ENCODE measurements around the gene ESD.

ESD gene

GRCh38 chr13:46753917-46754316 is 43.0 kb downstream of the ESD start:
- TF ChIP-seq EZH2phosphoT487 (IDR thresholded peaks at IDR 0.05; ENCODE audit: borderline replicate concordance, low read length) (no peak), CTCF (IDR thresholded peaks at IDR 0.05; ENCODE audit: low read depth, low read length, poor library complexity, severe bottlenecking) (no peak)
- Histone ChIP-seq H3K36me3 (ENCODE audit: control insufficient read depth, low read length) (peaks cover 23% of the 10 kb centered on the region), H3K4me3 (ENCODE audit: low read length) (no peak overlapping the region), H3K27me3 (ENCODE audit: control insufficient read depth, low read length) (no peaks in the 10 kb centered on the region), H3K9me3 (ENCODE audit: control insufficient read depth, insufficient read depth, low read length) (no peaks in the 10 kb centered on the region), H3K4me2 (ENCODE audit: low read length) (no peak overlapping the region), H3K9me2 (replicated peaks; ENCODE audit: control insufficient read depth, low read length) (no peaks in the 10 kb centered on the region), H3F3A (ENCODE audit: control insufficient read depth, insufficient read depth) (peaks cover 10% of the 10 kb centered on the region; the same call in 1 of the 2 replicates), H3K27ac (ENCODE audit: low read depth, low read length) (no peak overlapping the region), H3K79me2 (ENCODE audit: control insufficient read depth, low read length) (no peaks in the 10 kb centered on the region), H3K4me1 (ENCODE audit: control insufficient read depth, low read length) (peaks cover 25% of the 10 kb centered on the region), H4K20me1 (ENCODE audit: control insufficient read depth, insufficient read depth, low read depth, low read length) (no peaks in the 10 kb centered on the region)

GRCh38 chr13:46753137-46753536 is 43.8 kb downstream of the ESD start:
- no peaks in the 10 kb centered on the region for H3K27me3 ChIP-seq (ENCODE audit: control insufficient read depth, low read length)
- H3K9me3 ChIP-seq (ENCODE audit: control insufficient read depth, insufficient read depth, low read length) = no peaks in the 10 kb centered on the region
- no peak overlapping the region for H3K4me2 ChIP-seq (ENCODE audit: low read length)
- no peak overlapping the region for H3K4me3 ChIP-seq (ENCODE audit: low read length)
- H3K9me2 ChIP-seq (replicated peaks; ENCODE audit: control insufficient read depth, low read length) = no peaks in the 10 kb centered on the region
- H3K36me3 ChIP-seq (ENCODE audit: control insufficient read depth, low read length) = peaks cover 23% of the 10 kb centered on the region
- no peak for TF ChIP-seq CTCF (IDR thresholded peaks at IDR 0.05; ENCODE audit: low read depth, low read length, poor library complexity, severe bottlenecking)
- no peak for TF ChIP-seq EZH2phosphoT487 (IDR thresholded peaks at IDR 0.05; ENCODE audit: borderline replicate concordance, low read length)
- no peaks in the 10 kb centered on the region for H3K79me2 ChIP-seq (ENCODE audit: control insufficient read depth, low read length)
- H3K27ac ChIP-seq (ENCODE audit: low read depth, low read length) = no peak overlapping the region
- peaks cover 10% of the 10 kb centered on the region; the same call in 1 of the 2 replicates for H3F3A ChIP-seq (ENCODE audit: control insufficient read depth, insufficient read depth)
- H3K4me1 ChIP-seq (ENCODE audit: control insufficient read depth, low read length) = peaks cover 25% of the 10 kb centered on the region
- no peaks in the 10 kb centered on the region for H4K20me1 ChIP-seq (ENCODE audit: control insufficient read depth, insufficient read depth, low read depth, low read length)

DNA sequence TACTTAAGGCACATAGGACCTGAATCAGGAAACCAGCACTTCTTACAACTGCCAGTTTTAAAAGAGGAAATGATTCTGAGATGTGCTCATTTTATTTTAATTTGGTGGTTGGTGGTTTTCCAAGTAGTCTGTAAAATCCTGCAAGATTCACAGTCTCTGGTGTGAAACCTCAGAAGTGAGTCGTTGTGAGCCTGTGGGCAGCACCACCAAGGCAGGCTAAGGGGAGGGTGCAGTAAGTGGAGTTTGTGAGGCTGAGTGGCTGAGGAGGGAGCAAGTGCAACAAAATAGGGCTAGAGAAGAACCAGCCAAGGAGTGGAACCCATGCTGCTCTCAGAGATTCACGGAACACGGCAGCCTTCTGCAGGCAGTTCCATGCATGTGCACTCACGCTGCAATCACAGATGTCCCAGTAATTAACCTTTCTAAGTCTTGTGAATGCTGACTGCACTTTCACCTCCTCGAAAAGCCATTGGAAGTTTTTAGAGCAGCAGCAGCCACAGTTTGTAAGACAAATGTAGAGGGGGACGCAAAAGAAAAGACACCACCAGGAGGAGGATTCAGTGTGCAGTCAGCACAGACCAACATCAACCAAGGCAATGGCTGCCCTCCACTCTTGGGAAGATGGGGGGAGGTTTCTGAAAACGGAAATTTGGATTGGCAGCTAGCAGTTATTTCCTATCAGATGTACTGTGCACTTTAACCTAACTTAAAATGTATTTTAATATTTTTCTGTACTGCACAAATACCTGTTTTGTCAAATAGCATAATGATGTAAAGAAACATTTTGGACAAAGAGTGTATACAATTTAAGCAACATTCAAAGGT is 44.9 kb downstream of the ESD start:
- H3K27ac ChIP-seq (ENCODE audit: low read depth, low read length) = no peak overlapping the region
- no peaks in the 10 kb centered on the region for H4K20me1 ChIP-seq (ENCODE audit: control insufficient read depth, insufficient read depth, low read depth, low read length)
- no peaks in the 10 kb centered on the region for H3K27me3 ChIP-seq (ENCODE audit: control insufficient read depth, low read length)
- TF ChIP-seq CTCF (IDR thresholded peaks at IDR 0.05; ENCODE audit: low read depth, low read length, poor library complexity, severe bottlenecking) (no peak), EZH2phosphoT487 (IDR thresholded peaks at IDR 0.05; ENCODE audit: borderline replicate concordance, low read length) (no peak)
- H3K9me3 ChIP-seq (ENCODE audit: control insufficient read depth, insufficient read depth, low read length) = no peaks in the 10 kb centered on the region
- peaks cover 7% of the 10 kb centered on the region; the same call in 1 of the 2 replicates for H3F3A ChIP-seq (ENCODE audit: control insufficient read depth, insufficient read depth)
- H3K9me2 ChIP-seq (replicated peaks; ENCODE audit: control insufficient read depth, low read length) = no peaks in the 10 kb centered on the region
- no peak overlapping the region for H3K4me3 ChIP-seq (ENCODE audit: low read length)
- peaks cover 23% of the 10 kb centered on the region for H3K36me3 ChIP-seq (ENCODE audit: control insufficient read depth, low read length)
- peak overlapping the region; percentile 48 for H3K4me2 ChIP-seq (ENCODE audit: low read length)
- H3K4me1 ChIP-seq (ENCODE audit: control insufficient read depth, low read length) = peaks cover 18% of the 10 kb centered on the region
- H3K79me2 ChIP-seq (ENCODE audit: control insufficient read depth, low read length) = no peaks in the 10 kb centered on the region
